Activated T-helper 1 cell treated with anti-CD3 and anti-CD28 coated beads, Interleukin-12 subunit alpha, Interleukin-12 subunit beta, Interleukin-2, Interleukin-4 antibody, amounts not matched to agents 30 ng/mL and 10 ng/mL and 1 ng/mL, durations not matched to agents 14 hours and 24 hours and 36 hours (primary cell): Measurements from ENCODE around the gene GBX2. TPM values are rescaled to one million over a fixed set of nuclear protein-coding genes. Genes with fewer than 3 reads are reported as not detected.

Source experiments
- DNase-seq: peaks from one replicate; pipeline ENCODE4 v3.0.0; 2021; ENCODE audit warnings: low spot score
- H3K27ac Mint-ChIP-seq: one replicate; pipeline ENCODE4 v1.8.0; 2021; ENCODE audit warnings: mild to moderate bottlenecking, mixed read lengths
- H3K27me3 Mint-ChIP-seq: one replicate; pipeline ENCODE4 v1.8.0; 2022; ENCODE audit warnings: mild to moderate bottlenecking, moderate library complexity, mixed read lengths; ENCODE audit not compliant: insufficient read depth
- H3K36me3 Mint-ChIP-seq: one replicate; pipeline ENCODE4 v1.8.0; 2021; ENCODE audit warnings: low read depth, mixed read lengths
- H3K4me1 Mint-ChIP-seq: one replicate; pipeline ENCODE4 v1.8.0; 2021; ENCODE audit warnings: low read depth, mixed read lengths
- H3K4me3 Mint-ChIP-seq: one replicate; pipeline ENCODE4 v1.8.0; 2021; ENCODE audit warnings: mild to moderate bottlenecking, moderate library complexity, mixed read lengths
- H3K9me3 Mint-ChIP-seq: one replicate; pipeline ENCODE4 v1.8.0; 2021; ENCODE audit warnings: mixed read lengths
- intact Hi-C: fragments of 100-400 bp; cut with micrococcal nuclease; formaldehyde crosslinking; loops from one replicate; pipeline ENCODE4 v1.15.1; 2024
- total RNA-seq: library from RNA; stranded (reverse); gene quantifications from 2 replicates; pipeline ENCODE4 v1.2.3, GENCODE V29; 2022

GBX2 gene
- total RNA-seq, 1 donor from 2014 or later = not detected

GRCh38 chr2:236122236-236122635 lies 46.0 kb downstream of the GBX2 start:
- Mint-ChIP-seq H3K4me1 (no peaks in the 10 kb centered on the region), H3K36me3 (no peaks in the 10 kb centered on the region), H3K27ac (no peak overlapping the region), H3K9me3 (no peaks in the 10 kb centered on the region), H3K4me3 (no peak overlapping the region), H3K27me3 (peaks cover 3% of the 10 kb centered on the region)
- no peak for DNase-seq
- intact Hi-C loops = no loop called here

- H3K9me3 Mint-ChIP-seq = no peaks in the 10 kb centered on the region
- no peaks in the 10 kb centered on the region for H3K4me1 Mint-ChIP-seq
- no peak overlapping the region for H3K4me3 Mint-ChIP-seq
Measured at GRCh38 chr2:236121546-236121945, 46.6 kb downstream of the GBX2 start.

GRCh38 chr2:236120829-236121228 lies 47.4 kb downstream of the GBX2 start:
- H3K4me1 Mint-ChIP-seq = no peaks in the 10 kb centered on the region
- DNase-seq = no peak
- H3K36me3 Mint-ChIP-seq = no peaks in the 10 kb centered on the region
- no peaks in the 10 kb centered on the region for H3K9me3 Mint-ChIP-seq
- H3K27me3 Mint-ChIP-seq = peaks cover 3% of the 10 kb centered on the region
- no peak overlapping the region for H3K4me3 Mint-ChIP-seq
- no peak overlapping the region for H3K27ac Mint-ChIP-seq
- intact Hi-C loops = no loop called here

More at GRCh38 chr2:236121546-236121945, 46.6 kb downstream of the GBX2 start:
- Mint-ChIP-seq H3K27ac (no peak overlapping the region), H3K36me3 (no peaks in the 10 kb centered on the region), H3K27me3 (peaks cover 3% of the 10 kb centered on the region)
- intact Hi-C loops = no loop called here
- DNase-seq = no peak

- Mint-ChIP-seq H3K4me3 (no peak overlapping the region), H3K9me3 (no peaks in the 10 kb centered on the region), H3K27ac (no peak overlapping the region), H3K27me3 (peaks cover 3% of the 10 kb centered on the region), H3K36me3 (no peaks in the 10 kb centered on the region), H3K4me1 (no peaks in the 10 kb centered on the region)
- no peak for DNase-seq
- intact Hi-C loops = no loop called here
Measured at GRCh38 chr2:236120141-236120601, 48.0 kb downstream of the GBX2 start.

- intact Hi-C loops = no loop called here
- Mint-ChIP-seq H3K4me1 (no peaks in the 10 kb centered on the region), H3K27me3 (peaks cover 3% of the 10 kb centered on the region), H3K4me3 (no peak overlapping the region), H3K36me3 (no peaks in the 10 kb centered on the region), H3K27ac (no peak overlapping the region), H3K9me3 (no peaks in the 10 kb centered on the region)
- DNase-seq = no peak
Measured at GRCh38 chr2:236119476-236119875, 48.7 kb downstream of the GBX2 start.

GRCh38 chr2:236119003-236119402 lies 49.2 kb downstream of the GBX2 start:
- H3K4me3 Mint-ChIP-seq = no peak overlapping the region
- DNase-seq = no peak
- no peaks in the 10 kb centered on the region for H3K9me3 Mint-ChIP-seq
- intact Hi-C loops = no loop called here
- no peak overlapping the region for H3K27ac Mint-ChIP-seq
- peaks cover 3% of the 10 kb centered on the region for H3K27me3 Mint-ChIP-seq
- H3K36me3 Mint-ChIP-seq = no peaks in the 10 kb centered on the region
- H3K4me1 Mint-ChIP-seq = no peaks in the 10 kb centered on the region

DNA sequence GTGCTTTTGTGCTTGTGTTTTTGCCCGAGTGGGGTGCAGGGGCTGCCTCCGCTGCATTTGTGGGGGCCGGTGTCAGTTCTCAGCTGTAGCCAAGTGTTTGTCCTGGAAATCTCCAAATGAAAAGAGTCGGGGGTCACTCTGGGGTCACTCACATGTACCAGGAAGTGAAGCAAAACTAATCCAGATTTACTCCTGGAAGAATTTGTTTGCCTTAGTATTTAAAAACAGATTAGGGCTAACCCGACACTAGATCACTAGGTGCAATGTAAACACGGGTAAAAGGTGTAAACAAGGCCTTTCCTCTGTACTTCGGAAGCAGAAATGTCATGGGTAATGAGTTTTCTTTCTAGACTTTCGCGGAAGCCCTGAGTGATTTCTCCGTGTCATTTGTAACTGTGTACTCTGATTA lies 50.3 kb downstream of the GBX2 start:
- Mint-ChIP-seq H3K36me3 (no peaks in the 10 kb centered on the region), H3K27ac (no peak overlapping the region), H3K27me3 (peaks cover 3% of the 10 kb centered on the region), H3K4me1 (no peaks in the 10 kb centered on the region), H3K4me3 (no peak overlapping the region), H3K9me3 (no peaks in the 10 kb centered on the region)
- DNase-seq = no peak
- intact Hi-C loops = no loop called here

DNA sequence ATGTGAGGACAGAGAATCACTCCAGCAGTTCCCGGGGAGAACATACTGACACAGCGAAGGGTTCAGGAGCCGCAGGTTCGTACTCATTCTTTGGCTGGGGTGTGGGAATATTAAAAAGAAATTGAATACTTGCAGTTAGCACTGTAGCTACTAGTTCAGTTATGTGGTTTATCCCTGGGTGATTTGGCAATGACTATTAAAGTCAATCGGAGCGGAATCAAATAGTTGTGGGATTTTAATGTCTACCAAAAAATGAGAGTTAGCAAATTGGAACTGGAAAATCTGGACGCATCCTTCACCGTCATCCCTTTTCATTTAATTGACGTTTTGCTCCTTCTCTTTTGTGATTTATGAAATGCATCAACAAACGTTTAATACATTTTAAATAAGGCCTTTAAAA lies 50.8 kb downstream of the GBX2 start:
- H3K4me1 Mint-ChIP-seq = no peaks in the 10 kb centered on the region
- H3K27ac Mint-ChIP-seq = no peak overlapping the region
- H3K4me3 Mint-ChIP-seq = no peak overlapping the region
- DNase-seq = no peak
- H3K36me3 Mint-ChIP-seq = no peaks in the 10 kb centered on the region
- peaks cover 3% of the 10 kb centered on the region for H3K27me3 Mint-ChIP-seq
- intact Hi-C loops = no loop called here
- no peaks in the 10 kb centered on the region for H3K9me3 Mint-ChIP-seq

Other genes starting within 250 kb of the GBX2 start
- not detected in 2 replicates for gene ASB18, start 96.0 kb upstream of the GBX2 start, total RNA-seq